NCI-H2107 (cell line): Measurements from ENCODE around the gene MAST3.

Experiments used
- DNase-seq: peaks from one replicate; lab custom pipeline; 2025; lab: John Stamatoyannopoulos, UW

Gene MAST3

DNA sequence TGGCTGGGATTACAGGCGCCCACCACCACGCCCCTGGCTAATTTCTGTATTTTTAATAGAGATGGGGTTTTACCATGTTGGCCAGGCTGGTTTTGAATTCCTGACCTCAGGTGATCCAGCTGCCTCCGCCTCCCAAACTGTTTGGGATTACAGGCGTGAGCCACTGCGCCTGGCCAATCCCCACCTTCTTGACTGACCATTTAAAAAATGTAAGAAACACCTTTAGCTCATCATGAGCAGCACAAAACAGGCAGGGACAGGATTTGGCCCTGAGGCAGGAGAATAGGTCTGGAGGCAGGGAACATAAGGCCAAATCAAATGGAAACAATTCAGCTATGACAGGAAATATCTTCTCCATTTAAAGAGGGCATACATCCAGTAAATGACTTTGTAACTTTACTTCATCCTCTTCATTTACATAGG, 94.1 kb downstream of the MAST3 start:
- no peak for DNase-seq

DNA sequence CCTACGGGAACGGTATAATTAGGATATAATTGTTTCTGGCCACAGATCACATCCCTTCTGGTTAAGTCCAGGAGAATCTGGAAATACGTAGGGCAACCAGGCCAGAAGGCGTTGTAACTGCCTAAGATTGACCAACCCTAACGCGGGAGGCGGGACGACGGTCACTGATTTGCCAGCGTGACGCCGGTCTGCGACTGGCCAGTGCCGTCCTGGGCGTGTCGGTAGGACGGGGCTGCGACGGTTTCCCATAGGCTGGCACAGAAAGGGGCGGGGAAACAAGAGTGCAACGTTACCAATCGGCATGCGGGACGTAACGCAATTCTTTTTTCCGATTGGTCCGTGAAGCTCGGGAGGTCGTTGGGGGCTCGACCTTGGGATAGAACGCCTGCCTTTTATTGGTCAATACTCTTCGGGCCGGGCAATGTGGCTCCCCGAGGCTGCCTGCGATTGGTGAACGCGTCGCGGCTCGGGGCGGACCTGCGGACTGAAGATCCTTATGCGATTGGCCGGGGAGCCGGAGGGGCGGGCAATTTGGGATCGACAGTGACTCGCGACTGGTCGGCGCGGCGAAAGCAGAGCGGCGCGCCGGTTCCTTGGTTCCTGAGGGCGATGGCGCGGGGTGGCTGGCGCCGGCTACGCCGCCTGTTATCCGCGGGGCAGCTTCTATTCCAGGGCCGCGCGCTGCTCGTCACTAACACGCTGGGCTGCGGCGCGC, 95.3 kb downstream of the MAST3 start, which contains the start of gene MPV17L2:
Gene MPV17L2 (plus strand): TSS at position 546 of the 715 bp plus-strand sequence. CDS start 64 bp downstream, at position 610.
- peak; percentile 97 for DNase-seq

- DNase-seq: no peak
Measured at GRCh38 chr19:18193388-18194180, 96.0 kb downstream of the MAST3 start.

DNA sequence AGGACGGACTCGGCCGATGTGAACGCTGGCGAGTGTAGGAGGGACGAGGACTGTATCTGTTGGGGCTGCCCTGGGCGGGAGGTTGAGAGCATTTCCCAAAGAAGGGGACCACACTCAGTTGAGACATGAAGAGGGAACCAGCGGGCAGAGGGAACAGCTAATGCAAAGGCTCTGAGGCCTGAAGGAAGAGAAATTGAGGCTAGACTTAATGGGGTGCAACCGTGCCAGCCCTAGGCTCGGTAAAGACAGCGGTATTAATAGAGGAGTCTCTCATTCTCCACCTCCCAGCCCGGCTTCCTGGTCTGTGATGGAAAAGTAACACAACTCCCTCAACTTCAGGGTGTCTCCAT, 96.6 kb downstream of the MAST3 start:
- DNase-seq: no peak

- DNase-seq: no peak
Measured at GRCh38 chr19:18194554-18195238, 97.1 kb downstream of the MAST3 start.

GRCh38 chr19:18196511-18196845, 98.9 kb downstream of the MAST3 start:
- no peak for DNase-seq

- no peak for DNase-seq
Measured at GRCh38 chr19:18197306-18197705, 99.7 kb downstream of the MAST3 start.

DNA sequence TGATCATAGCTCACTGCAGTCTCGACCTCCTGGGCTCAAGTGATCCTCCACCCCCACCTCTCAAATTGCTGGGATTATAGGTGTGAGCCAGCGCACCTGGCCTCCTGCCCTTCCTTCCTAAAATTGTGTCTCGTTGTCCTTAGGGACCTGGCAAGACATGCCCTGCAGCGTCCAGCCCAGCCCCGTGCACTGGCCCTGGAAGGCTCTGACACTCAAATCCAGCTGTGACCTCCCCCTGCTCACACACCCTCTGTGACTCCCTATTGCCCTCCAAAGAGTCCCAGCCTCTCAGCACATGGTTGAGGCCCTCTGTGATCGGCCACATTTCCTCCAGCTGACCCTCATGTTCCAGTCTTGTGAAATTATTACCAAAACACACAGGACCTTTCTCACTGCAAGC, 100.4 kb downstream of the MAST3 start:
- DNase-seq: no peak

GRCh38 chr19:18198374-18198773, 100.8 kb downstream of the MAST3 start:
- DNase-seq: no peak
